ENCODE data around the gene HNF1B. TPM values are rescaled to one million over a fixed set of nuclear protein-coding genes. Genes with fewer than 3 reads are reported as not detected.
"Not testable (repeated sequence)": the region's sequence is repeated elsewhere in the genome, so short reads cannot be mapped to it uniquely, and the experiment has no call there.

The HNF1B gene
- total and polyA plus RNA-seq, 4 donors = 1.6 to 5.7 (median 4.5) TPM

- WGBS = 95% methylated on average over 3 of the region's 3 CpGs
- Histone ChIP-seq H3K9me3 (ENCODE audit: control insufficient read depth in 4 of 4, low read length in 3 of 4) (no peaks in the 10 kb centered on the region), H3K4me3 (ENCODE audit: low read depth in 1 of 3, low read length in 3 of 3) (no peak overlapping the region), H3K27ac (ENCODE audit: low read depth in 1 of 2, low read length in 2 of 2) (no peak overlapping the region), H3K36me3 (ENCODE audit: control insufficient read depth in 4 of 4, insufficient read depth in 3 of 4, low read depth in 1 of 4, low read length in 3 of 4) (peaks cover 0 to 7% (median 3%) of the 10 kb centered on the region in 4 donors), H3K9ac (ENCODE audit: low read depth in 1 of 2, low read length in 2 of 2) (no peak overlapping the region), H3K4me1 (ENCODE audit: control insufficient read depth in 4 of 4, insufficient read depth in 4 of 4, low read length in 3 of 4) (peaks cover 0 to 14% (median 9%) of the 10 kb centered on the region in 4 donors), H3K27me3 (ENCODE audit: control insufficient read depth in 4 of 4, insufficient read depth in 4 of 4, low read length in 3 of 4) (no peaks in the 10 kb centered on the region)
- no peak for DNase-seq (ENCODE audit: low spot score)
- TF ChIP-seq, protein P1, sequence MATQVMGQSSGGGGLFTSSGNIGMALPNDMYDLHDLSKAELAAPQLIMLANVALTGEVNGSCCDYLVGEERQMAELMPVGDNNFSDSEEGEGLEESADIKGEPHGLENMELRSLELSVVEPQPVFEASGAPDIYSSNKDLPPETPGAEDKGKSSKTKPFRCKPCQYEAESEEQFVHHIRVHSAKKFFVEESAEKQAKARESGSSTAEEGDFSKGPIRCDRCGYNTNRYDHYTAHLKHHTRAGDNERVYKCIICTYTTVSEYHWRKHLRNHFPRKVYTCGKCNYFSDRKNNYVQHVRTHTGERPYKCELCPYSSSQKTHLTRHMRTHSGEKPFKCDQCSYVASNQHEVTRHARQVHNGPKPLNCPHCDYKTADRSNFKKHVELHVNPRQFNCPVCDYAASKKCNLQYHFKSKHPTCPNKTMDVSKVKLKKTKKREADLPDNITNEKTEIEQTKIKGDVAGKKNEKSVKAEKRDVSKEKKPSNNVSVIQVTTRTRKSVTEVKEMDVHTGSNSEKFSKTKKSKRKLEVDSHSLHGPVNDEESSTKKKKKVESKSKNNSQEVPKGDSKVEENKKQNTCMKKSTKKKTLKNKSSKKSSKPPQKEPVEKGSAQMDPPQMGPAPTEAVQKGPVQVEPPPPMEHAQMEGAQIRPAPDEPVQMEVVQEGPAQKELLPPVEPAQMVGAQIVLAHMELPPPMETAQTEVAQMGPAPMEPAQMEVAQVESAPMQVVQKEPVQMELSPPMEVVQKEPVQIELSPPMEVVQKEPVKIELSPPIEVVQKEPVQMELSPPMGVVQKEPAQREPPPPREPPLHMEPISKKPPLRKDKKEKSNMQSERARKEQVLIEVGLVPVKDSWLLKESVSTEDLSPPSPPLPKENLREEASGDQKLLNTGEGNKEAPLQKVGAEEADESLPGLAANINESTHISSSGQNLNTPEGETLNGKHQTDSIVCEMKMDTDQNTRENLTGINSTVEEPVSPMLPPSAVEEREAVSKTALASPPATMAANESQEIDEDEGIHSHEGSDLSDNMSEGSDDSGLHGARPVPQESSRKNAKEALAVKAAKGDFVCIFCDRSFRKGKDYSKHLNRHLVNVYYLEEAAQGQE (IDR thresholded peaks at IDR 0.05) = no peak
- TF ChIP-seq MAX (IDR thresholded peaks at IDR 0.05) = no peak
- TF ChIP-seq FOXA2 (IDR thresholded peaks at IDR 0.05) = no peak
- TF ChIP-seq GABPA (IDR thresholded peaks at IDR 0.05 in 1 of 2, conservative IDR thresholded peaks at IDR 0.05 in 1 of 2) = no peak
- no peak for TF ChIP-seq FOXA1 (IDR thresholded peaks at IDR 0.05)
- TF ChIP-seq NR2F2 (IDR thresholded peaks at IDR 0.05) = no peak
- TF ChIP-seq EGR1 (IDR thresholded peaks at IDR 0.05; ENCODE audit: low read depth in 2 of 2) = no peak
- TF ChIP-seq RAD21 (IDR thresholded peaks at IDR 0.05) = no peak
- TF ChIP-seq YY1 (IDR thresholded peaks at IDR 0.05) = no peak
- TF ChIP-seq TAF1 (conservative IDR thresholded peaks at IDR 0.05) = no peak
- TF ChIP-seq RXRA (IDR thresholded peaks at IDR 0.05) = no peak
- no peak for TF ChIP-seq HNF4G (IDR thresholded peaks at IDR 0.05)
Measured at GRCh38 chr17:37682007-37682406, 62.9 kb downstream of the HNF1B start.

- DNase-seq (ENCODE audit: low spot score); H3K4me3 ChIP-seq (ENCODE audit: low read depth in 1 of 3, low read length in 3 of 3): not testable (repeated sequence)
- WGBS = 85% methylated on average over 1 of the region's 2 CpGs
Measured at GRCh38 chr17:37679995-37680394, 64.9 kb downstream of the HNF1B start.

GRCh38 chr17:37678036-37678435 lies 66.8 kb downstream of the HNF1B start:
- H3K27me3 ChIP-seq (ENCODE audit: control insufficient read depth in 4 of 4, insufficient read depth in 4 of 4, low read length in 3 of 4) = no peaks in the 10 kb centered on the region
- no peaks in the 10 kb centered on the region for H3K9me3 ChIP-seq (ENCODE audit: control insufficient read depth in 4 of 4, low read length in 3 of 4)
- no peak overlapping the region for H3K4me3 ChIP-seq (ENCODE audit: low read depth in 1 of 3, low read length in 3 of 3)
- H3K9ac ChIP-seq (ENCODE audit: low read depth in 1 of 2, low read length in 2 of 2) = no peak overlapping the region
- WGBS = 84% methylated on average over 1 of the region's 1 CpG
- TF ChIP-seq RAD21 (IDR thresholded peaks at IDR 0.05) (no peak), MAX (IDR thresholded peaks at IDR 0.05) (no peak), FOXA2 (IDR thresholded peaks at IDR 0.05) (no peak), CTCF (IDR thresholded peaks at IDR 0.05; ENCODE audit: low read depth, low read length, missing input control) (no peak), NR2F2 (IDR thresholded peaks at IDR 0.05) (no peak), JUND (IDR thresholded peaks at IDR 0.05) (no peak)
- TF ChIP-seq, protein P1 (IDR thresholded peaks at IDR 0.05) = no peak
- peaks cover 0 to 23% (median 11%) of the 10 kb centered on the region in 4 donors for H3K4me1 ChIP-seq (ENCODE audit: control insufficient read depth in 4 of 4, insufficient read depth in 4 of 4, low read length in 3 of 4)
- H3K27ac ChIP-seq (ENCODE audit: low read depth in 1 of 2, low read length in 2 of 2) = no peak overlapping the region
- no peak for DNase-seq (ENCODE audit: low spot score)
- no peaks in the 10 kb centered on the region for H3K36me3 ChIP-seq (ENCODE audit: control insufficient read depth in 4 of 4, insufficient read depth in 3 of 4, low read depth in 1 of 4, low read length in 3 of 4)

More at GRCh38 chr17:37679995-37680394, 64.9 kb downstream of the HNF1B start:
- H3K9ac ChIP-seq (ENCODE audit: low read depth in 1 of 2, low read length in 2 of 2); H3K27me3 ChIP-seq (ENCODE audit: control insufficient read depth in 4 of 4, insufficient read depth in 4 of 4, low read length in 3 of 4); H3K36me3 ChIP-seq (ENCODE audit: control insufficient read depth in 4 of 4, insufficient read depth in 3 of 4, low read depth in 1 of 4, low read length in 3 of 4); H3K27ac ChIP-seq (ENCODE audit: low read depth in 1 of 2, low read length in 2 of 2); H3K9me3 ChIP-seq (ENCODE audit: control insufficient read depth in 4 of 4, low read length in 3 of 4): not testable (repeated sequence)
- H3K4me1 ChIP-seq (ENCODE audit: control insufficient read depth in 4 of 4, insufficient read depth in 4 of 4, low read length in 3 of 4) = peaks cover 0 to 33% (median 19%) of the 10 kb centered on the region in 4 donors
